Calu3 (cell line): ENCODE results near the gene SLC23A3. TPM values are rescaled to one million over a fixed set of nuclear protein-coding genes. Genes with fewer than 3 reads are reported as not detected.

Experiments
- BruUV-seq: library from RNA; stranded (reverse); fragments of 400-500 nt; replicated peaks from 2 replicates; lab custom pipeline; 2021; lab: Mats Ljungman, UMichigan
- CTCF ChIA-PET: fragments of 300-600 bp; sonication (Branson Sonifier 250); formaldehyde crosslinking; loops from one replicate; lab custom pipeline; 2022; ENCODE audit warnings: antibody characterized with exemption; lab: Charles Lee
- DNase-seq: peaks from one replicate; pipeline ENCODE4 v3.0.0; 2022
- H3K27ac Mint-ChIP-seq: one replicate; pipeline ENCODE4 v1.8.0; 2022; ENCODE audit warnings: mixed read lengths; ENCODE audit not compliant: unreplicated experiment
- H3K27me3 Mint-ChIP-seq: one replicate; pipeline ENCODE4 v1.8.0; 2022; ENCODE audit warnings: mixed read lengths; ENCODE audit not compliant: unreplicated experiment
- H3K36me3 Mint-ChIP-seq: one replicate; pipeline ENCODE4 v1.8.0; 2022; ENCODE audit warnings: mild to moderate bottlenecking, moderate library complexity, mixed read lengths; ENCODE audit not compliant: insufficient read depth, unreplicated experiment
- H3K4me1 Mint-ChIP-seq: one replicate; pipeline ENCODE4 v1.8.0; 2022; ENCODE audit warnings: mild to moderate bottlenecking, low read depth, mixed read lengths; ENCODE audit not compliant: unreplicated experiment
- H3K4me3 Mint-ChIP-seq: one replicate; pipeline ENCODE4 v1.8.0; 2022; ENCODE audit warnings: mild to moderate bottlenecking, low read depth, moderate library complexity, mixed read lengths; ENCODE audit not compliant: unreplicated experiment
- H3K9me3 Mint-ChIP-seq: one replicate; pipeline ENCODE4 v1.8.0; 2022; ENCODE audit warnings: low read depth, mixed read lengths; ENCODE audit not compliant: unreplicated experiment
- CTCF ChIP-seq: fragments of 200-600 bp; IDR thresholded peaks from one replicate; pipeline ENCODE4 v1.8.0; 2022; ENCODE audit warnings: antibody characterized with exemption; ENCODE audit not compliant: unreplicated experiment
- intact Hi-C: fragments of 100-400 bp; cut with micrococcal nuclease; formaldehyde crosslinking; loops from one replicate; pipeline ENCODE4 v1.10.0; 2022; ENCODE audit not compliant: unreplicated experiment
- total RNA-seq: library from RNA; stranded (reverse); gene quantifications from 2 replicates; pipeline ENCODE4 v1.2.3, GENCODE V29; 2022

SLC23A3 gene
- total RNA-seq, 1 experiment from 2014 or later: 4.4 TPM

- H3K27ac Mint-ChIP-seq: no peak overlapping the region
Observed at GRCh38 chr2:219140722-219141121, 29.1 kb downstream of the SLC23A3 start.

DNA sequence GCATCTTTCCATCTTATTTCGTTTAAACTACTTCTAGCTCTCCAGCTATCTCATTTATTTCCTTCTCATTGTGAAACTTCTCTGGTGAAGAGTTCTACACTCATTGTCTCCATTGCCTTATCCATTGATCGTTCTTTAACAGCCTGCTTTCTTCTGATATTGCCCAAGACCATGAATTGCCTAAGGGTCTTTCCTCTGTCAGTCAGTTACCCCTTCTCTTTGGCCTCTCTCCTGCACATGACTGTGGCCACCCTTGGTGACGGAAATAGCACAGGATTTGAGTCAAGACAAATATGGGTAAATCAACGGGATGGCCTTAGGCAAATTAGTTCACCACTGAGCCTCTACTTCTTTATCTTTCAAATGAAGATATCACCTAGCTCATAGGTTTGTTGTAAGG lies 35.9 kb downstream of the SLC23A3 start:
- Mint-ChIP-seq H3K27ac (no peak overlapping the region), H3K27me3 (no peaks in the 10 kb centered on the region), H3K9me3 (no peaks in the 10 kb centered on the region), H3K4me3 (no peak overlapping the region), H3K4me1 (no peaks in the 10 kb centered on the region), H3K36me3 (no peaks in the 10 kb centered on the region)
- intact Hi-C loops: no loop called here
- BruUV-seq: no TSS peak
- no peak for DNase-seq
- TF ChIP-seq CTCF: no peak
- CTCF ChIA-PET: no interaction called here

More at GRCh38 chr2:219140722-219141121, 29.1 kb downstream of the SLC23A3 start:
- TF ChIP-seq CTCF: no peak
- no peaks in the 10 kb centered on the region for H3K27me3 Mint-ChIP-seq
- intact Hi-C loops: no loop called here
- CTCF ChIA-PET: no interaction called here
- no peak overlapping the region for H3K4me3 Mint-ChIP-seq
- H3K9me3 Mint-ChIP-seq: no peaks in the 10 kb centered on the region
- H3K4me1 Mint-ChIP-seq: peaks cover 16% of the 10 kb centered on the region
- H3K36me3 Mint-ChIP-seq: no peaks in the 10 kb centered on the region
- BruUV-seq: no TSS peak
- no peak for DNase-seq

DNA sequence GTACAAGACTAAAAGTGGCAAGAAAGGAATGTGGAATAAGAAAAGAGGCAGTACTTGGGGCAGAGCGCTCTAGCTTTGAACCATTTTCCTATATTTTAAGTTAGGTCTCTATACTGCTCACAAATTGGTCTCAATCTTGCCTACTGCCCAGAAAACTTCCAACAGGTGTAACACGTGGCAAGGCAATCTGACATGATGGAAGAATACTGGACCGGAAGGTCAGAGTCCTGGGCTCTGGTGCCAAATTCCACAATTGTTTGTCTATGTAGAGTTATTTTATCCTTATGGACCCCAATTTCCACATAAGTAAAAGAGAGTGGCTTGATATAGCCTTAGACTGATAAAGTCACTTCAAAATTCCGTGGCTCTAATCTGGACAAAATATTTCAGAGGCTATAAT lies 38.1 kb downstream of the SLC23A3 start:
- CTCF ChIA-PET: interaction anchor here (1.2 kb wide), 1 partner anchor 20 kb away, joined by 3 read pairs; no protein-coding TSS in a partner anchor

GRCh38 chr2:219131327-219131726 lies 38.5 kb downstream of the SLC23A3 start:
- no peaks in the 10 kb centered on the region for H3K9me3 Mint-ChIP-seq
- H3K27me3 Mint-ChIP-seq: no peaks in the 10 kb centered on the region
- peaks cover 5% of the 10 kb centered on the region for H3K36me3 Mint-ChIP-seq
- DNase-seq: no peak
- CTCF ChIA-PET: no interaction called here
- no peak for TF ChIP-seq CTCF
- H3K4me1 Mint-ChIP-seq: peaks cover 18% of the 10 kb centered on the region
- no peak overlapping the region for H3K27ac Mint-ChIP-seq
- no peak overlapping the region for H3K4me3 Mint-ChIP-seq
- intact Hi-C loops: no loop called here
- no TSS peak for BruUV-seq

More for the DNA sequence above, 38.1 kb downstream of the SLC23A3 start:
- peaks cover under 1% of the 10 kb centered on the region for H3K36me3 Mint-ChIP-seq
- TF ChIP-seq CTCF: no peak
- peaks cover 14% of the 10 kb centered on the region for H3K4me1 Mint-ChIP-seq
- no peaks in the 10 kb centered on the region for H3K27me3 Mint-ChIP-seq
- H3K27ac Mint-ChIP-seq: no peak overlapping the region
- H3K4me3 Mint-ChIP-seq: no peak overlapping the region
- BruUV-seq: no TSS peak
- DNase-seq: no peak
- H3K9me3 Mint-ChIP-seq: no peaks in the 10 kb centered on the region
- intact Hi-C loops: no loop called here
